CD4-positive, alpha-beta T cell treated with Interleukin-15 for 1 hour (primary cell): ENCODE data around the gene FBXO46.

Experiments
- DNase-seq: peaks from one replicate; pipeline ENCODE4 v3.0.0-alpha.2; 2020

FBXO46 gene, protein sequence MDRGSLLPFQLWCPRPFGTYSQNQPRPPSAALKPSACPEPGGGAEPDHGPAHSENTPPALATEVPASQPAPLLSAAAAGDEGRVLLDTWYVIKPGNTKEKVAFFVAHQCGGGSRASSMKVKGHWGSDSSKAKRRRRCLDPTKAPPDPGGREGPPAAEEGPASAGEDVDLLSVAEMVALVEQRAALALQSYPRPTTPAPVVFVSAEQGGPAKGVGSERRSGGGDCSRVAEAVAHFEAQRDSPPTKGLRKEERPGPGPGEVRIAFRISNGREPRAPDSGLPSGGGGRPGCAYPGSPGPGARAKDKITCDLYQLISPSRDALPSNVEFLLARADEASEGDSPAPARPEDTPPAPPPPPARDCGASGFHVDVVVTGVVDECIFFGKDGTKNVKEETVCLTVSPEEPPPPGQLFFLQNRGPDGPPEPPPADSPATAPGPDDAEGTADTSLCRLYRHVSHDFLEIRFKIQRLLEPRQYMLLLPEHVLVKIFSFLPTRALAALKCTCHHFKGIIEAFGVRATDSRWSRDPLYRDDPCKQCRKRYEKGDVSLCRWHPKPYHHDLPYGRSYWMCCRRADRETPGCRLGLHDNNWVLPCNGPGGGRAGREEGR

DNA sequence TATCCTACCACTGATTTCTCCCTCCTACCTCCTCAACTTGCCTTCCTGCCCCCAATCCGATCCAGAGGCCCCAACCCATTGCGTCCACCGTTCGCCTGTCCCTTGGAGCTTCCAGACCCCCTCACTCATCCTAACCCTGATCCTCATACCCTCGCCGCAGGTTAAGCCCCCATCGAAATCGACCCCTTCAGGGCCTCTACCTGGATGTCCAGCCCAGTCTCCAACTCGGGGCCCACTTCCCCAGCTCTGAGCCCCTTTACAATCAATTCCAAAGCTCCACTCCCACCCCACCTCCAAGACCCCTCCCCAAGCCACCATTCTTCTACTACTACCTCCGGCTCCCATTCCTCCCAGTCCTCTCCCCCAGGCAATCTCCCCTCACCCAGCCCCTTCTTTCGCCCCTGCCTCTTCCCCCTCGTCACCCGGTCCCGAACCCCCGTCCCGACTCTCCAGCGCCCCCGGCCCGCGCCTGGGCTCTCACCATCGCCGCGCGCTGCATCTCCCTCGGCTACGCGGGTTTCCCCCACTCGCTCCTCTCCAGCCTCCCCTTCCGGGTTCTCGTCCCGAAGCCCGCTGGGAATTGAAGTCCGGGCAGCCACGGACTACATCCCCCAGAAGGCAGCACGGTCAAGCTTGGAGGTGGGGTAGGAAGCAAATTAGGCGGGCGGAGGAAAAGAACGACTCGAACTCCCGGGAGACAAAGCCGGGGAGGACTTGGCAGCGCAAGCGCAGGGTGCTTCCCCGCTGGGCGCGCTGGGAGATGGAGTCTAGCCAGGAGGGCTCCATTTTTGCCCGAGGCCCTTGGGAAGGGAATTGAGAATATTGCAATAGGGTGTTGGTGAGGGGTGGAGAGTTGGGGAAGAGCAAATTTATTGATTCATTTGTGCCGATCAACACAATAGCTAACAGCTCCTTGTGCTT is at the start of gene FBXO46:
Gene FBXO46 (minus strand): TSS at position 529 of the 921 bp plus-strand sequence. CDS start 17,401 bp downstream, outside the sequence.
- peak; percentile 96 for DNase-seq

- DNase-seq, result no peak
Measured at GRCh38 chr19:45780146-45780447, 49.4 kb upstream of the FBXO46 start.

- peak; percentile 85 for DNase-seq
Measured at GRCh38 chr19:45779231-45780145, 48.8 kb upstream of the FBXO46 start.

GRCh38 chr19:45778010-45778661 is 47.4 kb upstream of the FBXO46 start:
- DNase-seq, result no peak

DNA sequence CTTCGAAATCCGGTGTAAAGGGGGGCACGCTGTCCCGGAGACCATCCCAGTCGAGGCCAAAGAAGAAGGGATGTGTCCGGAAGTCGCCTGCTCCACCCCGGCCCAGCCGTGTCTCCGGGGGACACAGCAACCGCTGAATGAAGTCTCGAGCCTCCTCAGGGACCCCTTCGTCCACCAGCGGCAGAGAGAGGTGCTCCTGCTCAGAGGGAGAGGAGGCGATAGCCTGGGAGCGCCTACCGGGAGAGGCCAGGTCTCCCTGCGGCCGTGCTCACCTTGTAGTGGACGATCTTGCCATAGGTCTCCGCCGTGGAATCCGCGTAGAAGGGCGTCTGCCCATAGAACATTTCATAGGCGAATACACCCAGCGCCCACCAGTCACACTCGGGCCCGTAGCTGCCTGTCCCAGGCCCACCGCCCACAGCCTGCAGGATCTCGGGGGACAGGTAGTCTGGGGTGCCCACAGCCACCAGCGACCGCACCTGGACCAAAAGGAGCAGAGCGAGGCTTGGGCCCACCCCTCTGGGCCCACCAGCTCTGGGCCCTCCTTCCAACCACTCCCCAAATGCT is 46.8 kb upstream of the FBXO46 start:
- no peak for DNase-seq

- DNase-seq, result no peak
Measured at GRCh38 chr19:45774765-45775164, 44.1 kb upstream of the FBXO46 start.

DNA sequence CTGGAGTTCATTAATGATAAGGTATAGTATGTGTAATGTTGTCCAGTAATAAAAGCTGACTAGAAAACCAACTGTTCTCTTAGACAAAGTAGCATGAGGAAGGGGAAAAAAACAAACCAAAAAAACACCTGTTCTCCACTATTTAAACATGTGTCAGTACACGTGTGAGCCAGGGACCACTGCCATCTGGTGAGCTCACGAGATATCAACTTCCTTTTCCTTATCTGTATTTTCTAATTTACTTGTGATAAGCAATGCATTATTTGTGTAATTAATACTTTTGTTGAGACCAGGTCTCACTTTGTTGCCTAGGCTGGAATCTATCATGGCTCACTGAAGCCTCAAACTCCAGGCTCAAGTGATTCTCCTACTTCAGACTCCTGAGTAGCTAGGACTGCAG is 42.7 kb upstream of the FBXO46 start:
- no peak for DNase-seq

GRCh38 chr19:45772912-45773311 is 42.2 kb upstream of the FBXO46 start:
- no peak for DNase-seq

DNA sequence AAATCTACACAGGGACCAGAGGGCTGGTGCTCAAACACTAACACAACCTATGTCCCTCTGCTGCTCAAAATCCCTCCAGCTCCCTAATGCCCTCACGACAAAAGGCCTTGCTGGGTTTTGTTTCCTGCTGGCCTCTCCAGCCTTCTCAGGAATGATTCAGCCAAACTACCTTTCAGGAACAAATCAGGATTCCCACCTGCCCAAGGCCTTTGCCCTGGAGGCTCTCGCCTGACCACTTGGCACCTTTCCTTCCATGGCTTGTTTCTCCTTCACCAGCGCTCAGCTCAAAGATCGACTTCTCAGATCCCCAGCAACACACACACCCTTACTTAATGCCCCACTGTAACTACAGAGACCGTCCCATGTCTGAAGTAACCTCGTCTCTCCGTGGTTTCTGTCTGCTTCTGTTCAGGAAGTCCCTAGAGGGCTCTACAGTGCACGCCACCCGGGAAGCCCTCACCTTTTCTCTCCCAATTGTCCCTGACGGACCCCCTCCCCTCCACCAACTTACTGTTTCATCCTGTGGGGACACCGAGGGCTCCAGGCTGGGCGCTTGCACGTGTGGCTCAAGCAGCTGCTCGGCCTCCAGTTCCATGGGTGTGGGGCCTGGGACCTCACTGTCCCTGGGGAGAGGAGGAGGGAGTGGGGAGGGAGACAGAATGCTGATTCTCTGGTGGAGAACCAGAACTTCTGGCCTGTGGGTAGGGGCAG is 41.6 kb upstream of the FBXO46 start:
- DNase-seq, result no peak

DNA sequence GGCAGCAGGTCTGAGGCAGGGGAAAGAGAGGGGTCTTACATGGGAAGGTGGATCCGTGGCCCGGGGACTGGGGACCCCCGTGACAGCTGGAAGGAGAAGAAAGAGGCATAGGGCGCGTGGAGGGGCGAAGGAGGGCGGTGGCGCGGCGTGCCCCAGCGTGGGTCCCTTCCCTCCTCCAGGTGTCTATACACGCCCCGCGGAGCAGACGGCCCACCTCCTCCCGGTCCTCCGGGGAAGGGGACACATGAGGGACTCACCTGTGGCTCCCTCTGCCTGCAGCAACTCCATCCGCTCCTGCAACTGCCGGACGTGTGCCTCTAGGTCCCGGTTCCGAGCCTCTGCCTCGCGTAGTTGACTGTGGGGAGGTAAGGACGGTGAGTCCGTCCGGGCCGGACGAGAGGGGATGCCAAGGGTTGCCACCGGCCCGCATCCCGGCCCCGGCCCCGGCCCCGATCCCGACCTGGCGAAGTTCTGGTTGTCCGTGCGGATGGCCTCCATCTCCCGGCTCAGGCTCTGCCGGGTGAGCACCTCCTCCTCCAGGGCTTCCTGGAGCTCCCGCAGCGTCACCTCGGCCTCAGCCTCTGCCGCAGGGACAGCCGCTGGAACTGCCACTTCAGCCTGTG is 40.7 kb upstream of the FBXO46 start:
- DNase-seq, result no peak

DNA sequence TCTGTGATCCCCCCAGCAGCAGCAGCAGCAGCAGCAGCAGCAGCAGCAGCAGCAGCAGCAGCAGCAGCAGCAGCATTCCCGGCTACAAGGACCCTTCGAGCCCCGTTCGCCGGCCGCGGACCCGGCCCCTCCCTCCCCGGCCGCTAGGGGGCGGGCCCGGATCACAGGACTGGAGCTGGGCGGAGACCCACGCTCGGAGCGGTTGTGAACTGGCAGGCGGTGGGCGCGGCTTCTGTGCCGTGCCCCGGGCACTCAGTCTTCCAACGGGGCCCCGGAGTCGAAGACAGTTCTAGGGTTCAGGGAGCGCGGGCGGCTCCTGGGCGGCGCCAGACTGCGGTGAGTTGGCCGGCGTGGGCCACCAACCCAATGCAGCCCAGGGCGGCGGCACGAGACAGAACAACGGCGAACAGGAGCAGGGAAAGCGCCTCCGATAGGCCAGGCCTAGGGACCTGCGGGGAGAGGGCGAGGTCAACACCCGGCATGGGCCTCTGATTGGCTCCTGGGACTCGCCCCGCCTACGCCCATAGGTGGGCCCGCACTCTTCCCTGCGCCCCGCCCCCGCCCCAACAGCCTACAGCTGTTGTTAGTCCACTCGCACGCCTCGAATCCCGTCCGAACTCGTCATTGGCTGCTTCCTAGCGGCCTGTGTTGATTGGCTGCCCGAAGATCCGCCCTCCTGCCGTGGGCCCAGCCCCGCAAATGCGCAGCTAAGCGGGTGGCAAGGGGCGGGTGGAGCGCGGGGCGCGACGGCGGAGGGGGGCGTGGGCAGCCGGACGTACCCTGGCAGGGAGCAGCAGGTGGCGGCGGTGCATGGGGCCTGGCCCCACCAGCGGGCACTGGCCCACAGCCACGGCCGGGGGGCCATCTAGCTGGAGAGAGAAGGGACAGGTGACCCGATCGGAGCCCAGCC is 39.8 kb upstream of the FBXO46 start:
- peak; percentile 91 for DNase-seq

DNA sequence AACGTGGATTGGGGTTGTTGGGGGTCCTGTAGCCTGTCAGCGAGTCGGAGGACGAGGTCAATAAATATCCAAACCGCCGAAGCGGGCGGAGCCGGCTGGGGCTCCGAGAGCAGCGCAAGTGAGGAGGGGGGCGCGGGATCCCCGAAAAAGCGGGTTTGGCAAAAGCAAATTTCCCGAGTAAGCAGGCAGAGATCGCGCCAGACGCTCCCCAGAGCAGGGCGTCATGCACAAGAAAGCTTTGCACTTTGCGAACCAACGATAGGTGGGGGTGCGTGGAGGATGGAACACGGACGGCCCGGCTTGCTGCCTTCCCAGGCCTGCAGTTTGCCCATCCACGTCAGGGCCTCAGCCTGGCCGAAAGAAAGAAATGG is 39.1 kb upstream of the FBXO46 start:
- no peak for DNase-seq

- peak; percentile 96 for DNase-seq
Measured at GRCh38 chr19:45768984-45769782, 38.5 kb upstream of the FBXO46 start, which contains the start of gene SIX5. Gene SIX5, minus strand, starts transcription at chr19:45769252. Its CDS starts 408 bp downstream, at chr19:45768844.

- peak; percentile 38 for DNase-seq
Measured at GRCh38 chr19:45768655-45768983, 37.9 kb upstream of the FBXO46 start.

GRCh38 chr19:45767881-45768654 is 37.4 kb upstream of the FBXO46 start:
- no peak for DNase-seq

DNA sequence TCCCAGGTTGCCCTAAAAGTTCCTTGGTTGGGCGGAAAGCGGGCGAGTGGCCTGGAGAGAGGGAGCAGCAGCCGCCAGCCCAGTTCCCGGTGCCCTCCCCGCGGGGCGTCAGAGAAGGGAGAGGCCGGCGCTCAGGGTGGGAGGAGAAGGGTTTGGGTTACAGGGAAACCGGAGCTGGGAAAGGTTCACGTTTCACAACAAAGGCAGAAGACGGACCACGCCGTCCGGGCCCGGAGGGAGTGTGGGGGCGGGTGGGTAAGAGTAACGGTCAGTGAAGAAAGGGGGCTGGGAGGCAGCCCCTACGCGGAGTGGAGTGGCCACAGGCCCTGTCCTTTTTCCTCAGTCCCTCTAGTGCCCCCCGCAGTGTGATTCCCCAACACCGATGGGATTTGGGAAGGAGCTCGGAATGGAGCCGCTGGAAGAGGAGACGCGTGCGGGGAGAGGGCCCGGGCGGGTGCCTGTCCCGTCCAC is 36.7 kb upstream of the FBXO46 start:
- DNase-seq, result no peak

- DNase-seq, result no peak
Measured at GRCh38 chr19:45766869-45767346, 36.2 kb upstream of the FBXO46 start.
